Activated CD8-positive, alpha-beta memory T cell treated with anti-CD3 and anti-CD28 coated beads for 48 hours (primary cell): Measurements from ENCODE around the gene BMP5.

Experiments
- DNase-seq, 3 experiments: peaks; one replicate each; pipeline ENCODE4 v3.0.0-alpha.2; 2020; ENCODE audit warnings: low read depth in 2 of 3, low spot score in 2 of 3

BMP5 gene

DNA sequence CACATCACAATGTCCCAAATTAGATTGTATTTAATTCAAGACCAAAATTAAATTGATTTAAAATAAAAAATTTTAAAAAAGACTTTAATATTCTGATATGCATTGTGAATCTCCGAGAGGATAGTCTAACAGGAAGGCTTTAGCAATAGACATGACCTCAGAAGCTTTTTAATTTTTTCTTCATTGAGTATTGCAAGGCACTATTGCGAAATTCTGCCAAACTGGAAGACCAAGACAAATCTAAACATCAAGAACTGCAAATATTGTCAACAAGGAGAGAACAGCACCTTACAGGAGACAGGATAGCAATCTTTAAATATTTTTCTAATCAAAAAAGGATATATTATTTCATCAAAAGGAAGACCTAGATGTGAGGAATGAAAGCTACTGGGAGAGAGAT is 56.9 kb downstream of the BMP5 start:
- no peak for DNase-seq

DNA sequence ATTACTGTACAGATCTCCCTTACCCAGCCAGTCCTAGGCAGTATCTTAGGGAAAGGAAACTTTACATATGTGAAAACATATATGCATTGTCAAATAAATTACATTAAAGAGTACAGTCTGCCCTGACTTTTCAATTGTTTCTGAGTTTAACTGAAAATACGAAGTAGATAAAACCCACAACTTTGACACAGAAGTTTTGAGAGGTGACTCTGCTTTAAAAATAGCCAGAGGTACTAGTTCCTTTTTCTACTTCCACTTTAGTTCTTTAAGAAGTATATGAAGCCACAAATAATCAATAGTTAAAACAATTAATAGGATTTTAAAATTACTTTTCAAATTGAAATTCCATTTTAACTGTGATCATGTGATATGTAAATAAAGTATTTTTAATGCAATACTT is 62.9 kb downstream of the BMP5 start:
- DNase-seq = no peak

DNA sequence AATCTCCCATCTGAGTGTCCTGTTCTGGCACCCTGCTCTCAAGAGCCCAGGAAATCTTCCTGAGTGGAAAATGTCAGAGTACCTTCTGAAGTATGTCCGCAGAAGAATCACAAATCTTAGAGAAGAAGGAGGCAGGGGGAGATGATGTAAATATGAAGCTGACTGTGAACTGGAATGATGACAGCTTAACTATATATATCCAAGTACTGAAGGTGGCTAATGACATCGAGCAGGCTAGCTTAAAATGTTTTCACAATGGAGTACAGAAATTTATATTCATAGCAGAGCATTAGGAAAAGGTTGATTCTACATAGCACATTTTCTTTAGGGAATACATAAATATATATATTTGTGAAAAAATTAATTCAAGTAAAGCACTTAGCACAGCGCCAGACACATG is 64.3 kb downstream of the BMP5 start:
- DNase-seq = no peak

DNA sequence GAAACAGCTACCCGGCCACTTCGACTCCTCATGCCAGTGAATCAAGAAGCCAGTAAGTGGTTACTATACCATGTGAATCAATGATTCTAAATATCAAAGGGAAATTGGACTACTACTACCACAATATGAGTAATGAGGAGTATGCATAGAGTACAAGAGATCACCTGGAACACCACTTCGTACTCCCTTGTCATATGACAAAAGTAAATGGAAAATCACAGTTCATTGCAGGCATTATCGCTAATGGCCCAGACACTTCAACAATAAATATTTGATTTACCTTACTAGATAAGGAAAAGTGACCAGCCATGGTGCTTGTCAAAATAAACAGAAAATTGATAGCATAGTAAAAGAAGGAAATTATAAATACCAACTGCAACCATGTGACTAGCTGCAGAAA is 73.1 kb downstream of the BMP5 start:
- DNase-seq = no peak

DNA sequence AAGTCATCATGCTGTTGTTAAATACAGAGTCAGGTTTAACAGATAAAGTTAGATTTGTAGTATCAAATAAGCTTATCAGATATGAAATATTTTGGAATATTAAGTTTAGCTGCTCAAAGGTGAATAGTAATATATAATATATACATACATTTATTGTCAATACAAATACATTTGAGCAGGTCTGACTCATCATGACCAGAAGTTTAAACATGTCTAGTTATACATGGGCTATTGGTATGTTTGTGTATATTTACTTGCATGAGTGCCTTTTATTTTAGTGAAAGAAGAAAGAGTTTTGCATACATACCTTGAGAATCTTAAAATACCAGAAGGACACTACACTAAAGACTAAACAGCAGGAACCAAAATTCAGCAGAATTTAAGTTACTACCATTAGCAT is 76.8 kb downstream of the BMP5 start:
- DNase-seq = no peak

DNA sequence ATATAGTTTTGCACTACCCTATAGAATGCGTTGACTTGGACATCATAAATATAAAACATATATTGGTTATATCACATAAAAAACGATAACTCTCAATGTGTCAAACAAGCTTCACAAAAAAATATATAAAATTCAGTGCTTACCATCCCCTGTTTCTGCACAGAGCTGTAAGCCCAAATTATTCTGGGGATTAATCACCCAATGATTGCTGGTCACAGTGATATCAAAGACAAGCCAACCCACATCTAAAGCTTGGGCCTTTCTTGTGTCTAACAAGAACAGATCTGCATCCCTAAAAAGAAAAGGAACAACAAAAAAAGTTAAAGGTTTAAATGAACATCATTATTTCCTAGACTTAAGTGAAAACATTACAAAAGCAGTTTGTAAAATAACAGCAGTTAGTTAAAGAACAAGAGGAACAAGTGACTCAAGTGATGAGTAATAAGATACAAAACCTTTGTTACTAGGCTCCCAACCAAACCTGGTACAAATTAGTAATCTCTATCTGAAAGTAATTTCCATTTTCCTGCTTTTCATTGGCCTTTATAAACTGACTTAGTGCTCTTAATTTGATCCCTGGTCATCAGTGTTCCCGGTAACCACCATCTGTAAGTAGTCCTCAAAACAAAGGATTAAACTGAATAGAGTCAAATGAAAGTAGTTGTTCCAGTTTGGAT is 81.1 kb downstream of the BMP5 start:
- DNase-seq = no peak

DNA sequence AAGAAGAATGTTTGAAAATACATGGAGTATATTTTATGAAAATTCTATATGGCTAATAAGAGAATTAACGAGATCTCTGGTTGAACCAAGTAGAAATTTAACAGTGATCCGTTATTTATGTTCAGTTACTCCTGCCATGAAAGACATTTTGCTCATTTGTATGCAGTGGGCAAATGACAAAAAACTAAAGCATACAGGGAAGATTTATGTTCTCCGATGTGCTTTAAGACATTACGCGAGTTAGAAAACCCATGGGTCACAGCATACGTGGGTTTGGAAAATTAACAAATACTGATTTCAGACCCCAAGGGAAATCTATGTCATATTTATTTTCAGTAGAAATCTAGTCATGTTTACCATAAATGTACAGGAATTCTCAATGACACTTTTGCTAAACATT is 90.1 kb downstream of the BMP5 start:
- no peak for DNase-seq

DNA sequence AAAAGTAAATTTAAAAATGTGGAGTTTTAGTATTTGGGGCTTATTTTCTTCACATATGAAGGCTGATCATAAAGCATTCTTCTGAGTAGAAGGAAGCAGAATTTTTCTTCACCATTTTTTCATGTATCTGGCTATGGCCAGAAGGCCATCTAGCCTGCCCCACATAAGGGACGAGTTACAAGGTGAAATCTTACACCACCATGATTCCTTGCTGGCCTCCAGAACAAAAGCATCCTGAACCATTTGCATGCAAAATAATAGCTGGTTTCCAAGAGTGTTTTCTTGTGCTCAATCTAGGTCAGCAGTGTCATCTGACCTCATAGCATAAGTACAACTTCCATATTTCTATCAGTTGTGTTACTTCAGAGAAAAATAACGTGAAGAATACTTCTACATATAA is 93.1 kb downstream of the BMP5 start:
- DNase-seq = no peak

DNA sequence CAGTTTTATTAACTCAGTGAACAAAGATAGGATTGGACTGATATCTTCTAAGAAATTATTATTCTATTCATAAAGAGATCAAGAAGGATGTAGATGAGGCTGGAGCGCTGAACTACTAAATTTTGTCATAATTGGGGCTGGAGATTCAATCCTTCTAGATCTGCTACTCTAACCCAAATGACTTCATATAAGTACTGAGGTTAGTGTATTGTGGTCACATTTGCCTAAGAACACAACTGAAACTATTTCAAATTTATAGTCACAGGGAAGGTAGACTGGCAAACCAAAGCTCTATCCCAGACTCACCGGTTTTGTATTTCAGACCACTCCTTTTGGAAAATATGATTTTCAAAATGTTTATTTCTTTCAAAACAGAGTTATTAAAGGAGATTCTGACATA is 96.7 kb downstream of the BMP5 start:
- DNase-seq = no peak

DNA sequence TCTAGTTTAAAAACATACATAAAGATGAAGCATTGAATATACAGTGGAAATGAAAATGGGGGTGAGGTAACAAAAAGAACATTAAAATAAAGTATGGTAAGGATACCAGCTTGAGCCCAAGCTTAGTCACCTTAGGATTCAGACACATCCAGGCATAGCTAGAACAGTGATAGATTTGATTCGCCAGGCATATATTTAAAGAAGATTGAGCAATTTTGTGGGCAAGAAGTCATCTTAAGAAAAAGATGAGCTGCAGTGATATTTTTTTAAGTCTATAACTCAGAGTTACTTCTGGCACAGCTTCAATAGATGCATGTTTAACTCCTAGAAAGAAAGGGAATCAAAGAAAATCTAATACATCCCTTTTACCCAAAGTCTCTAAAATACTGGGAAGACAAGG is 97.9 kb downstream of the BMP5 start:
- DNase-seq = no peak

DNA sequence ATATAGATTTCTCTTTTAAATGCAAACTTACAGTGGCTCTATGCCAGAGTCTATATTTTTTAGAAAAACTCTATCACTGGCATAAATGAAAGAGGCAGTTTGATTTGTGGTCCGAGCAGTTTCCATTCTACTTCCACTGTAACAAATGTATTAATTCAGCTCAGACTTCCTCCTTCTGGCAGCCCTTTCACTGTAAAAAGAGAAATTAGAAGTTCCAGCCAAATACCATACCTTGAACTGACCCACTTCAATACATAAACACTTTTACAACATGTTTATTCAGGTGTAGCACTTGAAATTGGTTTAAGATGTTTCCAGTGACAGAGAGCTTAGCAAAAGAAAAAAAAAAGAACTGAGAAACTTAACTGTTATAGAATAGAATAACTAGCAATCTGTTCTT is 99.3 kb downstream of the BMP5 start:
- DNase-seq = no peak

DNA sequence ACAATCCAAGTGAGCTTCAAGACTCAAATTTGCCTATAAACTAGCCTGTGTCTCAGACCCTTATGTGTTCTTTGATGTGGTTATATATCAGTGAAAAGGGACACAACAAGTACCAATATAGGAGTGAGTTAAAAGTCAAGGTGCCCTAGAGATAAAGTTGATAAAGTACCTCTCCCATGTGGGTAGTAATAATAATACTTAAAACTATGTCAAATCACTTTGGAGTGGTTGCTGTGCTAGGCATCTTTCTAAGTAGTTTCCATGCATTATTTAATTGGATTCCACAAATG is 100.4 kb downstream of the BMP5 start:
- no peak for DNase-seq

DNA sequence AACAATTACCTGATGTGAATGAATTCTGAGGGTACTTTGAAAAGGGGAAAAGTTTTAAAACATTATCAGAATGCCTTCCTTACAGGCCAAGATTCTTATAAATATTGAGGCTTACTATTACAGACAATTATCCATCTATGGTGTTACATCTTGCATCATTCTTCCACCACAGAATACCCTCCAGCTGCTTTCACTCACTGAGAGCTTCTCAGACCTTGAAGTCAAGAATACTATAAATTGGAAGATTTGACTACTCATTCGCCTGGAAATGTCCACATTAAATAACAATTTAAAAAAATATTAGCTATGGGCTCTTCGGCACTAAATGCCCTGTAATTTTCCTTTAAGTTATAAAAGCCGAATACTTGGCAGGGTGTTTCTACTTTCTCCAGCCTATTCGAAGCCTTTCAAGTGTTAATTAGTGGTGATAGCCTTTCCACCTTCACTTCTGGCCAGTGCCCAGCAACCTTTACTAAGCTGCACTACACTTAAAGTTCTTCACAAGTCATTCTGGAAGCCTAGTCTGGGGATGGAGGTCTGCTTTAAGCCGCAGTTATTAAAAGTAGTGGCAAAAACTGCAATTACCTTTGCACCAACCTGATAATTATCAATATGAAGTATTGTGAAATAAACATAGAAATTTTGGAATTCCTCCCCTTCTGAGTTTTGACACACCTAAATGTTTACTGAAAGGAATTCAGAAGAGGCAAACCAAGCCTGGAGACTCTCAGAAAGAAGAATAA is 100.9 kb downstream of the BMP5 start:
- DNase-seq = no peak

DNA sequence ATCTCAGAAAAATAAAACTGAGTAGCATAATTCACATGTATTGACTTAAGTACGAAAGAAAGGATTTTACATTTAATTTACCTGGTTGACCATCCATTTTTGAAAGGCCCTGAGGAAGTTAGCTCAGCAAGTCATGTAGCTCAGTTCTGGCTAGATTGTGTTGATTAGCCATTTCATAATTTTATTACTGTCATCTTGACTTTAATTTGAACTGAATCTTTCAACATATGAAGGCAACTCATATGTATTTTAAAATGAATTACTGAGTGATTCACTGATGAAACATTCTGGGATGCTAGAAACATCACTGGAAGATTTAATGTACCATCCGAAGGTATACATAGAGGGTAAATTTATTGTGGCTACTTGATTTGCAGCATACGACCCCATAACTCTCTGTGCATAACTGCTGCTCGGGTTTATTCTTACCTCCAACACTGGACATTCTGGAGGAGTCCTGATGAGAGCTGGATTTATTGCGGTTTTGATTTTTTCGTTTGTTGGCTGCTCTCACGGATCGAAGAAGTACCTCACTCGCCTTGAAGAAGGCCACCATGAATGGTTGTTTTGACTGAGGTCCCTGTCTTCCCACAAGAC is 101.7 kb downstream of the BMP5 start:
- DNase-seq = no peak

DNA sequence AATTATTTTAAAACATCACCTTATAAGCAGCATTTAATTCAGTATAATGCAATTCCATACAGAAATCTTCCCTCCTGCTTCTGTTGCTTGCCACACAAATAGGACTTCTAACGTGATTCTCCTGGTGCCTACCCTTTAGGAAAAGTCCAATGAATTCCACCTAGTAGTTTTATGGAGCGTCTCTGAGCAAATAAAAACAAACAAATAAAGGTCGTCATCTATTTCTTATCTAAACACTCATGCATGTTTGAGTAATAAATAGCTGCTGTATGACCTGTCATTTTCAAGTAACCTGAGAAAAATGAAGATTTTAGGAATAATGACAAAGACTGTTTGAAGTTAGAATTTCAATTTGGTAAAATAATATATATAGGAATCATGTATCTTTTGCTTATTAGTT is 102.7 kb downstream of the BMP5 start:
- no peak for DNase-seq

DNA sequence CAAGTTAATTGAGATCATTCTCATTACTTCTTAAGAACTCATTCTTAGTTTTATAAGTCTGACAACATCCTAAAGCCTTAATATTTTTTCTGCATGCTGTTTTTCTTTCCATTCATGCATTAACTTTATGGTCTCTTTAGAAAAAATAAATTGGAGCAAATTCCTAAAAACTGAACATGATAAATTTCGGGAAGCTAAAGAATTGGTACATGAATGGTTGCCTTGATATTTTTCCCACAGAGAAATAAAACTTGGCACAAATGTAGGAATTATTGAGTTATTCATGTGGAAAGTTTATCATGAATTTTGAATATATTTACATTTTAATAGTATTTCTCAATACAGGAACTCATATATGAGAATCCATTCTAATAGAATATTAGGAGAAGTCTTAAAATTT is 115.9 kb downstream of the BMP5 start:
- DNase-seq = no peak

DNA sequence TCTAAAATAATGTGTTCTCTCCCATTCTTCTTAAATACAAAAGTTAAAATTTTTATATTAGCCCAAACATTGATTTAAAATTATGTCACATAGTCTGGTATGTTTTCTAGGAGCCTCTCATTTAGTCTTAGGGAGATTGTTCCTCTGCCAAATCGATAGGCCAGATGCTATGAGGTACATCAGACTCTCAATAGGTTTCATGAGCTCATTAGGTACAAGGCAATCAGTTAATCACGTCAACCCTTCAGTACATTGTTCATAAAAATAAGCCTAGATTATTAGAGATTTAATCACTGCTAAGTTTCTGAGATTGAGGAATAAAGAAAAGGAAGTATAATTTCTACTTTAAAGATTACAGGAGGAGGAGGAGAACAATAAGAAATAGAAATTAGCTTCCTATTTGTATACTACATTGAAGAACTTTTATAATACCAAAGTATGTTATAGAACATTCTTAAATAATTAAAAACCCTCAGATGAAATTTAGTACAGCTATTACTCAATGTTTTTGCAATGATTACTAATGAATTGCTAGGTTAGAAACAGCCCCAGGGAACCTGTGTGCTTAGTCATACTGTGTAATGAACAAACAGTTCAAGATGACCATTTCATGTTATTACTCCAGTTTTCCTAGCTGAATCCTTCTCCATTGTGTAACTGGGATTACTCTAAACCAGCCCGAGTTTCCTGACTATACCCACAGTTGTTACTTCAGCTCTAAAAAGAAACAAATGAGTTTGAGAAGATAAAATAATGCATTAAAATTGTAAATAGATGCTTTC is 117.0 kb downstream of the BMP5 start:
- DNase-seq = no peak

DNA sequence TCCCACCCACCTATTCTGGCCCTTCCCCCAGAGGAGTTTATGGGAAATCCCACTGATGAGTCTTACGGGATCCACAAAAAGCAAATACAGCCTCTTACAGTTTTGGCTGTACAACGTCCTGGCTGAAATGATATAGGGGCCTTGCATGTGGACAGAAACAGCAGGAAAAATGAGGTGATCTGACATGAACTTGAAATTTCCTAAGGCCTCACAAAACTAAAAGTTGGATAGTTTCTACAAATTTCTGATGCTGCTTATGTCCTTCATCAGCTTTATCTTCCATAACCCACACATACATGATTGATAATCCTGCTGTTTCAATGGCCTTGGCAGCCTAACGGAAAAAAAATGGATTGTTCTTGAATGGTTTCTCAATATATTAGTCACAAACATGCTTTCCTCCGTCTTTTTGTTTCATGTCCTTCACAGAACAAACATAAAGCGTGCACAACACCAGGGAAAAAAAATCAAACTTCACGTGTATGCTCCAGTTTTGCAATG is 118.8 kb downstream of the BMP5 start:
- DNase-seq = no peak

DNA sequence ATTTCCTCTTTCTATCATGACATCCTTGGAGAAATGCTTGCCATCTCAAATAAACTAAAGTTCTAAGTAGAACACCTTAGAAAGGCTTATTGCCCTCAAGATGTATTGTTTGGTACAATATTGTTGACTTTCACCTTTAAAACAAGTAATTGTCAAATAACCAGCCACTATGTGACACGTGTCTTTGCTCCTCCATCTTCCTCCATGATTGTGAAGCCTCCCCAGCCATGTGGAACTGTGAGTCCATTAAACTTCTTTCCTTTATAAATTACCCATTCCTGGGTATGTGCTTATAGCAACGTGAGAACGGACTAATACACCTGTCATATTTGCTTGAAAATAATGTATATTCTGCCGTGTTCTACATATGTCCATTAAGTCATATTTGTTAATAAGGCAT is 126.5 kb downstream of the BMP5 start:
- DNase-seq = no peak

DNA sequence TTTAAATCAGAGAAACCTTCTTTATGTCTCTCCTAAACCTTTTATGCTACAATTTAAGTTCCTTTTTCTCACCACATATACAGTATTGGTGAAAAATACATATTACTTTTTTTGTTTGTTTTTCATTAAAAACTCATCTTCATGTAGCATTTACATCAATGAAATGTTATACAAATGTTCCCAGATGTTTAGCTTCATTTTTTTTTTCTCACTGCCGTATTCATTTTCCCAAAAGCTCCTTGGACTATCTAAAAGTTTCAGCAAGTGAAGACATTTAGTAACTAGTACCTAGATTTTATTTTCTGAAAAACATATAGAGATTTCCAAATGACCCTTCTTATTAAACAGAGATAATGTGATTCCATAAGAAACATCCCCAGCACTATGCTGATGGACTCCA is 128.9 kb downstream of the BMP5 start:
- no peak for DNase-seq

DNA sequence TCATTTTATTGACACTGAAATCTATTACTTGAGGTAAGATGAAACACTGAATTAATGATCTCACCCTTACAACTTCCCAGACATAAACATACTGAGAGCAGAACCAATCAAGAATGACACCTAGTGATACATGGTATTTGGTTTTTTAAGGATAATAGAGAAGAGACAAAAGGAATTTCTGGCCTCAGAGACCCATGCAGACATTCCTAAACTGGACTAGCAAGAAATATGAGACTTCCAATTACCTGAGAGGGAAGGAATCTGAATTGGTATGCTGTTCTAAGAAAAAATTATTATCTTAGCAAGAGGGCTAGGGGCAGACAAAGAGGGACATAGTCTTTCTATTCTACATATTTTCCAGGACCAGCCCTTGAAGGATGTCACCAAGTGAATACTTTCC is 141.1 kb downstream of the BMP5 start:
- DNase-seq = no peak

DNA sequence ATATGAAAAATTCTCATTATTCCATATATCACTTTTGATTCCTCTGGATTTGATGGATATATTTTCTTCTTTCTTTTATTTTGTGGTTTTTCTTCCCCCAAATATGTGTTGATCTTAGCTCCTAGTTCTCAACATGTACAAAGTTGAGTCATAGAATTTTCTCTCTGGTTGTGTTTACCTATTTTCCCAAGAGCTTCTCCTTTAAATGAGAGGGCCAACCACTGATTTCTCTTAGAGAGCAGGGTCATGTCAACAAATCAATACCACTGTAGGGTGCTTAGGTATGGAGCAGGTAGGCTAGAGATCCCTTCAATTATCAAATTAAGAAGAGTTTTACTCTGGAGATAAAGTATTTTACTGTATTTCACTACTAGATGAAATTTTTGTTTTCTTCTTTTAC is 145.7 kb downstream of the BMP5 start:
- DNase-seq = no peak
